RWPE2 (cell line): Measurements from ENCODE around the gene GIGYF1.

Source experiments
- ATAC-seq: fragments of 200-7000 bp; cut with Tn5 transposase; 3 replicates; pipeline ENCODE4 v1.9.1; 2021; ENCODE audit warnings: low read depth
- DNase-seq: peaks from one replicate; pipeline ENCODE4 v3.0.0-alpha.2; 2020; ENCODE audit warnings: low spot score
- H3K27ac ChIP-seq: fragments of 450-650 bp; 2 replicates; pipeline ENCODE4 v1.5.1; 2017; ENCODE audit warnings: mild to moderate bottlenecking; ENCODE audit not compliant: poor library complexity, severe bottlenecking
- H3K27me3 ChIP-seq: fragments of 250-450 bp; sonication (Bioruptor Pico); 2 replicates; pipeline ENCODE4 v1.5.1; 2021; ENCODE audit warnings: mild to moderate bottlenecking, moderate library complexity; ENCODE audit not compliant: insufficient read depth, poor library complexity, severe bottlenecking
- H3K36me3 ChIP-seq: fragments of 250-450 bp; sonication (Bioruptor Pico); 2 replicates; pipeline ENCODE4 v1.5.1; 2020; ENCODE audit warnings: low read depth, mild to moderate bottlenecking, moderate library complexity
- H3K4me1 ChIP-seq: fragments of 250-450 bp; sonication (Bioruptor Pico); 2 replicates; pipeline ENCODE4 v1.5.1; 2021; ENCODE audit warnings: mild to moderate bottlenecking, moderate library complexity; ENCODE audit not compliant: insufficient read depth, poor library complexity, severe bottlenecking
- H3K4me3 ChIP-seq: fragments of 250-450 bp; sonication (Bioruptor Pico); 2 replicates; pipeline ENCODE4 v1.5.1; 2021; ENCODE audit warnings: mild to moderate bottlenecking, moderate library complexity; ENCODE audit not compliant: severe bottlenecking
- H3K9me3 ChIP-seq: fragments of 250-450 bp; sonication (Bioruptor Pico); 2 replicates; pipeline ENCODE4 v1.5.1; 2021; ENCODE audit warnings: mild to moderate bottlenecking, moderate library complexity; ENCODE audit not compliant: severe bottlenecking
- TF ChIP-seq, protein P1 (sequence below): fragments of 450-650 bp; IDR thresholded peaks from one replicate; pipeline ENCODE4 v1.5.1; 2017; ENCODE audit warnings: mild to moderate bottlenecking, moderate library complexity; ENCODE audit not compliant: poor library complexity, severe bottlenecking

Gene GIGYF1

DNA sequence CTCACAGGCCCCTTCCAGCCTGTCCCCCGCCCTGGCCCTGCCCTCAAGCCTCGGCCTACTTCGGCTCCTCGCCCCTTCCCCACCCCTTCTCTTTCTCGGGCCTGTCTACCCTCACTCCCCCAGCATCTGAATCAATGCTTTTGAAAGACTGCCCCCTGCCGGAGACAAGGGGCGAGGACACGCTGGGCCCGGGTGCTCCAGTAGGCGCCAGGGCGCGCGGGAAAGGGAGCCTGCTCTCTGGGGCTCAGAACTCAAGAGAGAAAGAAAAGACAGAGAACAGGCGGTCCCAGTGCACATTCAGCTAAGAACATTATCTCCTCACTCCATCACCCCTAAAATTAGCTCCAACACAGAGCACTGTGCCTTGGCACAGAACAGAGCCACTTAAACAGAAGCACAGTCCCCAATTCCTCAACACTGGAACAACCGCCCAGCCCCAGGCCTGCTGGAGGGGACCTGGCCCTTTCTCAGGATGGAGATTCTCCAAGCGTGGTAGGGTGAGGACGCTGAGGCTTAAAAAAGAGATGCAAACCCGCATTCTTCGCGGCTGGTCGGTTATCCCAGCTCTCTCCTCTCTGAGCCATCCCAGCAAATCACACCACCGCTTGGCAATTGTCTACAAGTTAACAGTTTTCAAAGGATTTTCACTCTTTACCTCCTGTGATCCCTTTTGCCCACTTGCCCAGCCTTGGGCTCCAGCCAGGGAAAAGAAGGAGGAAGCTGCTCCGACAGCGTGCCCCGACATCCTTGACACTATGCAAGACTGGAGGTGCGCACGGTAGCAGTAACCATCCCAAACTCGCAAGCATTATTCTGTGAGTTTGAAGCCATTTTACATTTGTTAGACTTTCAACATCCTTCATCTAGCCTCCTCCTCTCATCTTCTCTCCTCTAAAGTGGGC, 2.1 kb downstream of the GIGYF1 start:
- Histone ChIP-seq H3K9me3 (no peaks in the 10 kb centered on the region), H3K27ac (peak overlapping the region; percentile 4), H3K4me3 (peak overlapping the region; percentile 99), H3K4me1 (peaks cover 11% of the 10 kb centered on the region), H3K27me3 (no peaks in the 10 kb centered on the region), H3K36me3 (peaks cover 44% of the 10 kb centered on the region)
- TF ChIP-seq, protein P1, sequence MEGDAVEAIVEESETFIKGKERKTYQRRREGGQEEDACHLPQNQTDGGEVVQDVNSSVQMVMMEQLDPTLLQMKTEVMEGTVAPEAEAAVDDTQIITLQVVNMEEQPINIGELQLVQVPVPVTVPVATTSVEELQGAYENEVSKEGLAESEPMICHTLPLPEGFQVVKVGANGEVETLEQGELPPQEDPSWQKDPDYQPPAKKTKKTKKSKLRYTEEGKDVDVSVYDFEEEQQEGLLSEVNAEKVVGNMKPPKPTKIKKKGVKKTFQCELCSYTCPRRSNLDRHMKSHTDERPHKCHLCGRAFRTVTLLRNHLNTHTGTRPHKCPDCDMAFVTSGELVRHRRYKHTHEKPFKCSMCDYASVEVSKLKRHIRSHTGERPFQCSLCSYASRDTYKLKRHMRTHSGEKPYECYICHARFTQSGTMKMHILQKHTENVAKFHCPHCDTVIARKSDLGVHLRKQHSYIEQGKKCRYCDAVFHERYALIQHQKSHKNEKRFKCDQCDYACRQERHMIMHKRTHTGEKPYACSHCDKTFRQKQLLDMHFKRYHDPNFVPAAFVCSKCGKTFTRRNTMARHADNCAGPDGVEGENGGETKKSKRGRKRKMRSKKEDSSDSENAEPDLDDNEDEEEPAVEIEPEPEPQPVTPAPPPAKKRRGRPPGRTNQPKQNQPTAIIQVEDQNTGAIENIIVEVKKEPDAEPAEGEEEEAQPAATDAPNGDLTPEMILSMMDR: peak; percentile 87
- DNase-seq (no peak), ATAC-seq (peak; percentile 72)

- TF ChIP-seq, protein P1: no peak
- peaks cover 67% of the 10 kb centered on the region for H3K36me3 ChIP-seq
- no peaks in the 10 kb centered on the region for H3K9me3 ChIP-seq
- no peak for ATAC-seq
- no peak overlapping the region for H3K4me3 ChIP-seq
- peaks cover 11% of the 10 kb centered on the region for H3K4me1 ChIP-seq
- no peaks in the 10 kb centered on the region for H3K27me3 ChIP-seq
- no peak for DNase-seq
- no peak overlapping the region for H3K27ac ChIP-seq
Observed at GRCh38 chr7:100689230-100690135, 4.6 kb downstream of the GIGYF1 start.

- Histone ChIP-seq H3K27ac (no peak overlapping the region), H3K4me3 (no peak overlapping the region), H3K27me3 (no peaks in the 10 kb centered on the region), H3K4me1 (peaks cover 11% of the 10 kb centered on the region), H3K9me3 (no peaks in the 10 kb centered on the region), H3K36me3 (peaks cover 78% of the 10 kb centered on the region)
- ATAC-seq (no peak), DNase-seq (no peak)
- TF ChIP-seq, protein P1: no peak
Observed at GRCh38 chr7:100688326-100688860, 5.7 kb downstream of the GIGYF1 start.

GRCh38 chr7:100687751-100688300, 6.2 kb downstream of the GIGYF1 start:
- H3K36me3 ChIP-seq: peaks cover 83% of the 10 kb centered on the region
- H3K4me1 ChIP-seq: peaks cover 11% of the 10 kb centered on the region
- DNase-seq (no peak), ATAC-seq (no peak)
- H3K9me3 ChIP-seq: no peaks in the 10 kb centered on the region
- TF ChIP-seq, protein P1: no peak
- H3K27me3 ChIP-seq: no peaks in the 10 kb centered on the region
- H3K4me3 ChIP-seq: no peak overlapping the region
- no peak overlapping the region for H3K27ac ChIP-seq
